H9 (cell line): Measurements from ENCODE around the gene GRID1. TPM values are rescaled to one million over a fixed set of nuclear protein-coding genes. Genes with fewer than 3 reads are reported as not detected.

Experiments used
- DNase-seq: peaks from one replicate; pipeline ENCODE4 v3.0.0-alpha.2; 2017
- H2AFZ ChIP-seq: one replicate; pipeline ENCODE4 v1.6.1; 2013; ENCODE audit warnings: mild to moderate bottlenecking, low read length, control low read depth, moderate library complexity
- H2AK5ac ChIP-seq: 2 replicates; pipeline ENCODE4 v1.6.1; 2013; ENCODE audit warnings: low read length, control low read depth, mixed read lengths; ENCODE audit not compliant: insufficient read length
- H2BK120ac ChIP-seq: one replicate; pipeline ENCODE4 v1.6.1; 2013; ENCODE audit warnings: low read depth, mild to moderate bottlenecking, low read length, control low read depth, inconsistent platforms; ENCODE audit not compliant: poor library complexity, severe bottlenecking
- H2BK12ac ChIP-seq: 2 replicates; pipeline ENCODE4 v1.6.1; 2013; ENCODE audit warnings: low read length, control low read depth, mixed read lengths, low read depth; ENCODE audit not compliant: insufficient read length
- H2BK15ac ChIP-seq: 2 replicates; pipeline ENCODE4 v1.6.1; 2013; ENCODE audit warnings: low read depth, low read length, control low read depth
- H2BK20ac ChIP-seq: one replicate; pipeline ENCODE4 v1.6.1; 2013; ENCODE audit warnings: low read depth, mild to moderate bottlenecking, low read length, control low read depth, inconsistent platforms; ENCODE audit not compliant: poor library complexity, severe bottlenecking
- H2BK5ac ChIP-seq: 2 replicates; pipeline ENCODE4 v1.6.1; 2013; ENCODE audit warnings: low read length, control low read depth, mixed read lengths; ENCODE audit not compliant: insufficient read length
- H3K14ac ChIP-seq: 2 replicates; pipeline ENCODE4 v1.6.1; 2013; ENCODE audit warnings: low read length, control low read depth; ENCODE audit not compliant: insufficient read depth
- H3K18ac ChIP-seq: 2 replicates; pipeline ENCODE4 v1.6.1; 2013; ENCODE audit warnings: low read depth, mild to moderate bottlenecking, mixed read lengths, low read length, control low read depth; ENCODE audit not compliant: insufficient read length
- H3K23ac ChIP-seq: 2 replicates; pipeline ENCODE4 v1.6.1; 2013; ENCODE audit warnings: low read length, control low read depth, mixed read lengths, low read depth; ENCODE audit not compliant: insufficient read length
- H3K23me2 ChIP-seq: 2 replicates; pipeline ENCODE4 v1.6.1; 2013; ENCODE audit warnings: low read depth, mild to moderate bottlenecking, mixed read lengths, low read length, control low read depth; ENCODE audit not compliant: insufficient read length, poor library complexity, severe bottlenecking
- H3K27ac ChIP-seq: 2 replicates; pipeline ENCODE4 v1.5.1; 2013; ENCODE audit warnings: low read length, control low read depth, mixed read lengths, low read depth; ENCODE audit not compliant: insufficient read length
- H3K27me3 ChIP-seq: 2 replicates; pipeline ENCODE4 v1.6.1; 2013; ENCODE audit warnings: low read length, control low read depth, inconsistent platforms; ENCODE audit not compliant: insufficient read depth
- H3K4ac ChIP-seq: 2 replicates; pipeline ENCODE4 v1.6.1; 2013; ENCODE audit warnings: low read depth, mild to moderate bottlenecking, control low read depth, inconsistent platforms, low read length, moderate library complexity
- H3K4me1 ChIP-seq: 2 replicates; pipeline ENCODE4 v1.6.1; 2013; ENCODE audit warnings: low read length, control low read depth, inconsistent platforms; ENCODE audit not compliant: insufficient read depth
- H3K4me2 ChIP-seq: 2 replicates; pipeline ENCODE4 v1.6.1; 2013; ENCODE audit warnings: low read length, control low read depth, mixed read lengths; ENCODE audit not compliant: insufficient read length, insufficient read depth
- H3K56ac ChIP-seq: 2 replicates; pipeline ENCODE4 v1.6.1; 2013; ENCODE audit warnings: low read depth, mild to moderate bottlenecking, mixed read lengths, low read length, control low read depth; ENCODE audit not compliant: insufficient read length
- H3K79me1 ChIP-seq: 2 replicates; pipeline ENCODE4 v1.6.1; 2013; ENCODE audit warnings: low read depth, mild to moderate bottlenecking, moderate library complexity, low read length, control low read depth, inconsistent platforms; ENCODE audit not compliant: insufficient read depth, poor library complexity, severe bottlenecking
- H3K79me2 ChIP-seq: 2 replicates; pipeline ENCODE4 v1.6.1; 2013; ENCODE audit warnings: low read length, control low read depth, inconsistent platforms; ENCODE audit not compliant: insufficient read depth
- H3K9ac ChIP-seq: 2 replicates; pipeline ENCODE4 v1.6.1; 2013; ENCODE audit warnings: low read length, control low read depth, mixed read lengths; ENCODE audit not compliant: insufficient read length; ENCODE audit errors: extremely low read depth
- H3K9me3 ChIP-seq: one replicate; pipeline ENCODE4 v1.6.1; 2013; ENCODE audit warnings: low read depth, low read length, inconsistent platforms; ENCODE audit not compliant: control insufficient read depth
- H3T11ph ChIP-seq: one replicate; pipeline ENCODE4 v1.6.1; 2013; ENCODE audit warnings: mild to moderate bottlenecking, low read length, control low read depth, inconsistent platforms
- H4K20me1 ChIP-seq: one replicate; pipeline ENCODE4 v1.6.1; 2013; ENCODE audit not compliant: control insufficient read depth, insufficient read length, insufficient read depth
- H4K5ac ChIP-seq: 2 replicates; pipeline ENCODE4 v1.6.1; 2013; ENCODE audit warnings: low read depth, mild to moderate bottlenecking, mixed read lengths, low read length, control low read depth; ENCODE audit not compliant: insufficient read length
- H4K8ac ChIP-seq: replicated peaks from 2 replicates; pipeline ENCODE4 v1.6.1; 2013; ENCODE audit warnings: low read length, control low read depth, mixed read lengths, low read depth; ENCODE audit not compliant: insufficient read length
- H4K91ac ChIP-seq: 2 replicates; pipeline ENCODE4 v1.6.1; 2013; ENCODE audit warnings: low read depth, mild to moderate bottlenecking, moderate library complexity, mixed read lengths, low read length, control low read depth; ENCODE audit not compliant: insufficient read length
- H3K27ac Mint-ChIP-seq, 3 experiments: 2 replicates in 2 of 3; 3 replicates in 1 of 3; pipeline ENCODE4 v1.8.0; 2020 to 2021; ENCODE audit warnings: mixed read lengths in 3 of 3, mild to moderate bottlenecking in 1 of 3, moderate library complexity in 1 of 3
- H3K27me3 Mint-ChIP-seq: 2 replicates; pipeline ENCODE4 v1.8.0; 2021; ENCODE audit warnings: low read depth, mild to moderate bottlenecking, moderate library complexity, mixed read lengths
- H3K36me3 Mint-ChIP-seq, 3 experiments: 2 replicates in 2 of 3; 3 replicates in 1 of 3; pipeline ENCODE4 v1.8.0; 2020 to 2021; ENCODE audit warnings: low read depth in 3 of 3, mixed read lengths in 3 of 3; ENCODE audit not compliant: insufficient read depth in 1 of 3
- H3K4me1 Mint-ChIP-seq, 2 experiments: 2 replicates each; pipeline ENCODE4 v1.8.0; 2020; ENCODE audit warnings: mixed read lengths in 2 of 2
- H3K4me3 Mint-ChIP-seq, 2 experiments: 2 replicates in 1 of 2; 3 replicates in 1 of 2; pipeline ENCODE4 v1.8.0; 2020 to 2021; ENCODE audit warnings: mild to moderate bottlenecking in 2 of 2, mixed read lengths in 2 of 2, moderate library complexity in 1 of 2
- H3K9me3 Mint-ChIP-seq, 2 experiments: 2 replicates in 1 of 2; 3 replicates in 1 of 2; pipeline ENCODE4 v1.8.0; 2020; ENCODE audit warnings: mild to moderate bottlenecking in 2 of 2, mixed read lengths in 2 of 2, moderate library complexity in 1 of 2
- CTCF ChIP-seq: fragments of 200-600 bp; sonication (generic); conservative IDR thresholded peaks from 3 replicates; pipeline ENCODE4 v1.8.0; 2021; ENCODE audit warnings: antibody characterized with exemption, mild to moderate bottlenecking
- WGBS: extraction: QIAGEN DNeasy Blood & Tissue Kit; methylation state at CpG from one replicate; pipeline ENCODE4 v1.1.7; 2013; ENCODE audit warnings: missing lambda C conversion rate, low lambda C conversion rate, mixed read lengths; ENCODE audit not compliant: insufficient read length; ENCODE audit errors: extremely low coverage; 5-methylcytosine and 5-hydroxymethylcytosine counted together
- total RNA-seq: library from RNA; stranded (reverse); gene quantifications from 2 replicates; pipeline ENCODE4 v1.2.1, GENCODE V29; 2021

Gene GRID1
- total RNA-seq, 1 experiment from 2014 or later, result 0.35 TPM

- Histone ChIP-seq H3K4me2 (no peak overlapping the region), H3K9me3 (no peaks in the 10 kb centered on the region), H2BK15ac (no peak overlapping the region), H3K27ac (no peak overlapping the region), H3K18ac (no peak overlapping the region), H3K23me2 (no peaks in the 10 kb centered on the region), H3K4ac (no peak overlapping the region), H4K8ac (no peak overlapping the region), H4K91ac (no peak overlapping the region), H2AFZ (no peak overlapping the region), H3K79me2 (no peaks in the 10 kb centered on the region), H3K79me1 (no peaks in the 10 kb centered on the region), H3T11ph (no peak overlapping the region), H2BK5ac (no peak overlapping the region), H4K20me1 (no peaks in the 10 kb centered on the region), H3K23ac (no peak overlapping the region), H2BK20ac (no peak overlapping the region), H3K14ac (no peak overlapping the region), H3K56ac (no peak overlapping the region), H2BK12ac (no peak overlapping the region), H3K9ac (no peak overlapping the region), H2AK5ac (no peak overlapping the region), H2BK120ac (no peak overlapping the region), H3K27me3 (no peaks in the 10 kb centered on the region), H3K4me1 (no peaks in the 10 kb centered on the region), H4K5ac (no peak overlapping the region)
- H3K4me1 Mint-ChIP-seq, result 0 out of 4 replicates have a peak, but pooled peaks cover 2% of the 10 kb centered on the region in 2 experiments
- H3K27me3 Mint-ChIP-seq, result peaks cover 2% of the 10 kb centered on the region; the same call in 1 of the 2 replicates
- no CpG with 5 or more reads among the region's 4 CpGs for WGBS
- H3K36me3 Mint-ChIP-seq, result no peaks in the 10 kb centered on the region
- no peak for TF ChIP-seq CTCF
- H3K9me3 Mint-ChIP-seq, result no peaks in the 10 kb centered on the region
- H3K27ac Mint-ChIP-seq, result no peak overlapping the region
- DNase-seq, result no peak
- no peak overlapping the region for H3K4me3 Mint-ChIP-seq
Observed at GRCh38 chr10:86180861-86181260, 185.7 kb downstream of the GRID1 start.
